OCI-LY7 (cell line): ENCODE results near the gene UBL4A. TPM values are rescaled to one million over a fixed set of nuclear protein-coding genes. Genes with fewer than 3 reads are reported as not detected.

Experiments
- BruUV-seq: library from RNA; stranded (reverse); fragments of 400-500 nt; replicated peaks from 2 replicates; lab custom pipeline; 2021; lab: Mats Ljungman, UMichigan
- CTCF ChIA-PET: fragments of 300-600 bp; sonication (Branson Sonifier 250); formaldehyde crosslinking; loops from one replicate; lab custom pipeline; 2022; ENCODE audit warnings: antibody characterized with exemption; ENCODE audit not compliant: unreplicated experiment; lab: Charles Lee
- POLR2A ChIA-PET: fragments of 300-600 bp; sonication (Branson Sonifier 250); formaldehyde crosslinking; loops from one replicate; lab custom pipeline; 2022; ENCODE audit warnings: antibody characterized with exemption; lab: Charles Lee
- DNase-seq: peaks from one replicate; pipeline ENCODE4 v3.0.0-alpha.2; 2015; ENCODE audit warnings: low spot score
- H2AFZ ChIP-seq: fragments of 200-600 bp; sonication (generic), shearing (Covaris generic); 2 replicates; pipeline ENCODE4 v1.6.1; 2014; ENCODE audit warnings: mild to moderate bottlenecking, antibody characterized with exemption, low read length, moderate library complexity
- H3K27ac ChIP-seq: fragments of 200-600 bp; sonication (generic); 2 replicates; pipeline ENCODE4 v1.5.1; 2014; ENCODE audit warnings: mixed run types, low read depth, mild to moderate bottlenecking, moderate library complexity, low read length, inconsistent platforms; ENCODE audit not compliant: poor library complexity, severe bottlenecking
- H3K36me3 ChIP-seq: fragments of 200-600 bp; sonication (generic); 2 replicates; pipeline ENCODE4 v1.6.1; 2014; ENCODE audit warnings: mild to moderate bottlenecking, antibody characterized with exemption, low read length, moderate library complexity, mixed read lengths; ENCODE audit not compliant: insufficient read depth
- H3K4me1 ChIP-seq: fragments of 200-600 bp; sonication (generic); 2 replicates; pipeline ENCODE4 v1.5.1; 2014; ENCODE audit warnings: mild to moderate bottlenecking, low read length; ENCODE audit not compliant: insufficient read depth, poor library complexity, severe bottlenecking
- H3K4me2 ChIP-seq: fragments of 200-600 bp; sonication (generic); 2 replicates; pipeline ENCODE4 v1.6.1; 2014; ENCODE audit warnings: mild to moderate bottlenecking, low read length
- H3K4me3 ChIP-seq: fragments of 200-600 bp; sonication (generic); 2 replicates; pipeline ENCODE4 v1.5.1; 2014; ENCODE audit warnings: mild to moderate bottlenecking, low read depth, low read length; ENCODE audit not compliant: poor library complexity, severe bottlenecking
- H3K79me2 ChIP-seq: fragments of 200-600 bp; sonication (generic); 2 replicates; pipeline ENCODE4 v1.6.1; 2016; ENCODE audit warnings: low read depth, mild to moderate bottlenecking, low read length, moderate library complexity, mixed read lengths; ENCODE audit not compliant: insufficient read depth
- H3K9me2 ChIP-seq: fragments of 200-600 bp; sonication (generic); 2 replicates; pipeline ENCODE4 v1.6.1; 2016; ENCODE audit warnings: mild to moderate bottlenecking, low read length, mixed read lengths; ENCODE audit not compliant: insufficient read depth
- H3K9me3 ChIP-seq: fragments of 200-600 bp; sonication (generic); 2 replicates; pipeline ENCODE4 v1.6.1; 2014; ENCODE audit warnings: mild to moderate bottlenecking, mixed run types, low read length, mixed read lengths
- H4K20me1 ChIP-seq: fragments of 200-600 bp; sonication (generic); 2 replicates; pipeline ENCODE4 v1.6.1; 2014; ENCODE audit warnings: mild to moderate bottlenecking, antibody characterized with exemption, low read length, moderate library complexity, mixed read lengths; ENCODE audit not compliant: insufficient read depth
- CTCF ChIP-seq: fragments of 200-600 bp; sonication (generic); conservative IDR thresholded peaks from 2 replicates; pipeline ENCODE4 v1.5.1; 2014; ENCODE audit warnings: mild to moderate bottlenecking, antibody characterized with exemption, low read length, moderate library complexity, mixed read lengths
- EZH2phosphoT487 ChIP-seq: fragments of 200-600 bp; sonication (generic); IDR thresholded peaks from 2 replicates; pipeline ENCODE4 v1.6.1; 2018; ENCODE audit warnings: low read depth, borderline replicate concordance, mild to moderate bottlenecking, mixed run types, antibody characterized with exemption, low read length, moderate library complexity, mixed read lengths
- intact Hi-C: fragments of 100-400 bp; cut with micrococcal nuclease; formaldehyde crosslinking; loops from one replicate; pipeline ENCODE4 v1.10.0; 2022; ENCODE audit not compliant: unreplicated experiment
- total RNA-seq, 2 experiments: library from RNA; depleted of rRNA in 1 of 2; stranded (reverse); fragments of >200 nt in 1 of 2; shearing (Covaris generic) in 1 of 2; gene quantifications; 2 replicates each; pipeline ENCODE4 v1.2.3, GENCODE V29; 2014 to 2022

The UBL4A gene
- total RNA-seq, 2 experiments from 2014 or later: 49.7 to 89.9 TPM

- Histone ChIP-seq H3K36me3 (no peaks in the 10 kb centered on the region), H3K27ac (no peak overlapping the region), H3K9me3 (no peaks in the 10 kb centered on the region), H3K79me2 (no peaks in the 10 kb centered on the region), H3K4me3 (peak overlapping the region; percentile 61), H3K4me1 (peaks cover 9% of the 10 kb centered on the region), H4K20me1 (no peaks in the 10 kb centered on the region), H3K4me2 (peak overlapping the region; percentile 64), H2AFZ (no peak overlapping the region), H3K9me2 (no peaks in the 10 kb centered on the region)
- CTCF ChIA-PET: interaction anchor here (1.0 kb wide), 1 partner anchor 19 kb away, joined by 3 read pairs; no protein-coding TSS in a partner anchor
- BruUV-seq: no TSS peak
- peak; percentile 13 for DNase-seq
- intact Hi-C loops: no loop called here
- TF ChIP-seq EZH2phosphoT487: no peak
- no peak for TF ChIP-seq CTCF
- POLR2A ChIA-PET: no interaction called here
Observed at GRCh38 chrX:154458954-154459778, 27.2 kb downstream of the UBL4A start.

GRCh38 chrX:154458116-154458953 lies 28.1 kb downstream of the UBL4A start, which contains the start of gene PLXNA3:
PLXNA3 (plus strand) TSS chrX:154458281; CDS start chrX:154460184, 1,903 bp downstream.
- peak within 1 kb of the TSS; percentile 61 for H3K4me3 ChIP-seq
- no peaks in the 10 kb centered on the region for H4K20me1 ChIP-seq
- peak; percentile 48 for DNase-seq
- CTCF ChIA-PET: no interaction called here
- H3K9me2 ChIP-seq: no peaks in the 10 kb centered on the region
- intact Hi-C loops: no loop called here
- H3K27ac ChIP-seq: no peak within 1 kb of the TSS
- H2AFZ ChIP-seq: peak within 1 kb of the TSS; percentile 61; the same call in 1 of the 2 replicates
- BruUV-seq: no TSS peak
- H3K4me1 ChIP-seq: peaks cover 9% of the 10 kb centered on the region
- TF ChIP-seq EZH2phosphoT487: no peak
- TF ChIP-seq CTCF: no peak
- H3K36me3 ChIP-seq: no peaks in the 10 kb centered on the region
- no peaks in the 10 kb centered on the region for H3K79me2 ChIP-seq
- peak within 1 kb of the TSS; percentile 64 for H3K4me2 ChIP-seq
- POLR2A ChIA-PET: interaction anchor here (0.7 kb wide), 1 partner anchor 23 kb away, joined by 3 read pairs; no protein-coding TSS in a partner anchor
- no peaks in the 10 kb centered on the region for H3K9me3 ChIP-seq
